ENCODE results near the gene DCDC2.
"Not testable (repeated sequence)": the region's sequence is repeated elsewhere in the genome, so short reads cannot be mapped to it uniquely, and the experiment has no call there.

The DCDC2 gene

GRCh38 chr6:24255676-24256075 lies 102.2 kb downstream of the DCDC2 start:
- no peak for DNase-seq

DNA sequence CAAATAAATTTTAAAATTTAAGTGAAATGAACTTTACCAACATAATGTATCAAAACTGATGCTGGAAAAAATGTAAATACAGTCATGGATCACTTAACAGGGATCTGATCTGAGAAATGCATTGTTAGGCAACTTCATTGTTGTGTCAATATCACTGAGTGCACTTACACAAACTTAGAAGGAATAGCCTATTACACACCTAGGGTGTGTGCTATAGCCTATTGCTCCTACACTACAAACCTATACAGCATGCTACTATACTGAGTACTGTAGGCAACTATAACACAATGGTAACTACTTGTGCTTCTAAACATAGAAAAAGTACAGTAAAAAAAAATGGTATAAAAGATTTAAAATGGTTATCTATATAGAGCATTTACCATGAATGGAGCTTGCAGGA lies 104.5 kb downstream of the DCDC2 start:
- no peak for DNase-seq

- DNase-seq, result no peak
Measured at GRCh38 chr6:24252280-24252679, 105.6 kb downstream of the DCDC2 start.

GRCh38 chr6:24251339-24251738 lies 106.5 kb downstream of the DCDC2 start:
- no peak for DNase-seq

DNA sequence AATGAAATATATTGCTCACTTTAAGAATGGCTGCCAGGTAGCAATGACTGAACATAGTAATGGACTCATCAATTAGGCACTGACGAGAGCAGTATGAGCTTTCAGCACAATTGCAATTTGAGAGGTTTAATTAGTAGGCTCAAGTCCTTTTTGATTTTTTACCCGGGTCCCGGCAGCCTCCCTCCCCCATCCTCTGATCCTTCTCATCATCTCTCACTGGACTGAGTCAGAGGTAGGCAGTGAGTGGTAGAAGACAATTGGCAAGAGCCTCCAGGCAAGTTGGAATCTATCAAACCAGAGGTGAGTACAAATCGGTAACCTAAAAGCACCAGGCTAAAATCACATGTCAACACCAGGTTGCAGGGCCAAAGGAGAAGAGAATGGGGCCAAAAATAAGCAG lies 107.9 kb downstream of the DCDC2 start:
- DNase-seq, result no peak

- no peak for DNase-seq
Measured at GRCh38 chr6:24245275-24245674, 112.6 kb downstream of the DCDC2 start.

DNA sequence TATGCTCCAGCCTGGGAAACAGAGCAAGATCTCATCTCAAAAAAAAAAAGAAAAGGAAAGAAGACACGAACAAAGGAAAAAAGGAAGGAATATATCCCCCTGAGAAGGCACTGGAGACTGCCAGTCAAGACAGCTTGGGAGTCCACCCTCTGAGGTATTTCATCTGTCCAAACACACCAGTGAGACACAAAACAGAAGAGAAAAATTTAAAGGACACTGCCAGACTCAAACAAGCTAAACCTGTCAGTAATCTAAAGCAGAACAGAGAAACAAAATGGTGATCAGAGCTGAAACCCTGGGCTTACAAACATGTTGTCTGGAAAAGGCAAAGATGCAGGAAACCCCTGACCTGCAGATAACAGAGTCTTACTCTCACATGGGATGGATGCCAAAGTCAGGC lies 114.9 kb downstream of the DCDC2 start:
- no peak for DNase-seq

DNA sequence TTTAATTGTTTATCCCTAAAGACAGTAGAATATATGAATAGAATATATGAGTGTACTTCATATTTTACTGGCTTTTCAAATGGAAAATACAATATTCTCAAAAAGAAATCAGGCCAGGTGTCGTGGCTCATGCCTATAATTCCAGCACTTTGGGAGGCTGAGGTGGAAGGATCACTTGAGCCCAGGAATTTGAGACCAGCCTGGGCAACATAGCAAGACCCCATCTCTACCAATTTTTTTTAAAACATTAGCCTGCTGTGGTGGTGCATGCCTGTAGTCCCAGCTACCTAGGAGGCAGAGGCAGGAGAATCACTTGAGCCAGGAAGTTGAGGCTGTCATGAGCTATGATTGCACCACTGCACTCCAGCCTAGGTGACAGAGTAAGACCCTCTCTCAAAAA lies 116.1 kb downstream of the DCDC2 start:
- DNase-seq, result not testable (repeated sequence)

- DNase-seq, result no peak
Measured at GRCh38 chr6:24240943-24241342, 116.9 kb downstream of the DCDC2 start.

GRCh38 chr6:24240380-24240928 lies 117.4 kb downstream of the DCDC2 start:
- no peak for DNase-seq

DNA sequence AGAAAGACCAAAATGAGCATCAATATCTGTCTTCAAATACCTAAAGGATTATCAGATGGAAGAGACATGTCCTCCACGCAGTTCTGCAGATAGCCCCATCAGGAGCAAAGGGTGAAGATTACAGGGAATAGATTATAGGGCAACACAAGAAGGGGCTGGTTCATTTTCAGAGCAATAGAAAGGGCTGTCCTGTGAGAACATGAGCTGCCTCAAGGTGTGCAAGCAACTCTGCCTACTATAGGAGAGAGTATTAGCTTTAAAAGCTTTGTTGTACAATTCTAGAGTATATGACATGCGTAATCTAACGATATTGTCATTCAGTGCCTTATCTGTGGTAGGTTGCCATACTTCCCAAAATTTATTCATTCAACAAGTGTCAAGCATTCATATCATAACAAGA lies 119.2 kb downstream of the DCDC2 start:
- no peak for DNase-seq

DNA sequence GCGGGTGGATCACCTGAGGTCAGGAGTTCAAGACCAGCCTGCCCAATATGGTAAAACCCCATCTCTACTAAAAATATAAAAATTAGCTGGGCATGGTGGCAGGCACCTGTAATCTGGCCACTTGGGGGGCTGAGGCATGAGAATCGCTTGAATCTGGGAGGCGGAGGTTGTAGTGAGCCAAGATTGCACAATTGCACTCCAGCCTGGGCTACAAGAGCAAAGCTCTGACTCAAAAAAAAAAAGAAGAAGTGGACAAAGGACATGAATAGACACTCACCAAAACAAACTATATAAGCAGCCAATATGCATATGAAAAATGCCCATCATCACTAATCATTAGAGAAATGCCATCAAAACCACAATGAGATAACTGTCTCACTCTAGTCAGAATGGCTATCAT lies 121.1 kb downstream of the DCDC2 start:
- not testable (repeated sequence) for DNase-seq

DNA sequence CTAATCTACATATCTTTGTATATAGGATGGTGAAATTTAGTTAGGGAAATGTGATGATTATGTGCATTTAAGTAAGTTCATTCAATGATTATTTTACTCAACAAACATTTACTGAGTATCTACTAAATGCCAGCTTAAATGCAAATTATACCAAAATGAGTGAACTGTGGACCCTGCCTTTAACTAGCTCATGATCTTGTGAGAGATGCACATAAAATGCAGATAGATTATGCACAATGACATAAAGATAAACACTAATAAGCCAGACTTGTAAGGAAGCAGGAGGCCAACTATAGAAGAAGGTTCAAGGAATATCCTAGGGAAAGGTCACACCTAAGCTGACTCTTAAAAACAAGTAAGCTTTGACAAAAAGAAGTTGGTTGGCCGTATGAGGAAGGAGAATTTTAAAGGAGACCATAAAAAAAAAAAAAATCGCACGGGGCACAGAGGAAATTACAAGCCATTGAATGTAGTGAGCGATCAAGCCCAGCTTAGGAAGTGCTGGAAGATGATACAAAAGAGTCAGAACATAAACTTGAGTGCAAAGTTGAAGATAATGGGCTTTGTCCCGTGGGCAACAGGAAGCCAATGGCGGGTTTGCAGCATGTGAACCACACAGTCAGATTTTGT lies 123.9 kb downstream of the DCDC2 start:
- DNase-seq, result no peak

DNA sequence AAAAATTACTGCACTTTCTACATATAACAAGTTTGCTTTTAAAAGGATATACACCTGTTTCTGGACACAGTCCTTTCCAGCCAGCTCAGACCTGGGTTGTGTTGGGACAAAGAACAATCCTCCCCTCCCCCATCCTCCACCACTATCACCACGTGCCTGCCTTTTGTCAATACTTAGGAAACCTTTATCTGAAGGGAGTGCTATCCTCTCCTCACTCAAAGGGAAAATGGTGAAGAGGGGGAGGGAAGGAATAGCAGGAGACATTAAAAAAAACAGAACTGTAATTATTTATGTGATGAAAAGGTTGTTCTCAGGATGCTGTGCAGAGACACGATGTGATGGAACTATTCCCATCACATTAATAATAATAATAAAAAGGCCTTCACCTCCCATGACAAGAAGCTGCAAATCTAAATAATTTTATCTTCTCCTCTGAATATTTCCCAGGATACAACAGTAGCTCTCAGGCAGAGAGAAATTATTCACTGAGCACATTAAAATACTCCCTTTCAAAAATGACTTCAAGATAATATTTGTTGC lies 126.4 kb downstream of the DCDC2 start:
- DNase-seq, result no peak

DNA sequence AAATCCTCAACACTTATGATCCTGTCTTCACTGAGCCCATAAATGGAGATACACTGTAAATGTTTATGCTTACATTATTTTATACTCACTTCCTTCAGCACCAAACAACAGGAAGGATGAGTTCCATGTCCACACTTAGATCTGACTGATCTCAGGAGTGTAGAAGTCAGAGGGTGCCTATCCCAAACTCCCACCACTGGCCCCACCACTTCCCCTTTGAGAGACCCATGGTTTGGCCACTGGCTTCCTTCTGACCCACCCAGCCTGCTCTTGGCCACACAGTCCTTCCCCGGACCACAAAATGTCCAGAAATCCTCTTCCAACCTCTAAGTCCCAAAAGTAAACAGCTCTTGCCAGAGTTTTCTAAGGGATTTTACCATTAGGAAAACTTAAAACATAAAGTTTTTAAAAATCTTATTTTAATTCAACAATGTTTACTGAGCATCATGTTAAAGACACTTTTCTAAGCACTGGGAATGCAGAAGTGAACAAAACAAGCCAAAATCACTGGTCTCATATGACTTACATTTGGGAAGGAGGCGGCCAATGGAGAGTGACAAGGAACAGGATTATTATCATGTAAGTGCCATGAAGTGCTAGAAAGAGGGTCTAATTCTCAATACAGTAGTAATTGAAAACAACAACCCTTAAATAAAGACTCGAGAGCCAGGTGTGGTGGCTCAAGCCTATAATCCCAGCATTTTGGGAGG lies 128.0 kb downstream of the DCDC2 start:
- no peak for DNase-seq

GRCh38 chr6:24228681-24229255 lies 129.1 kb downstream of the DCDC2 start:
- DNase-seq, result peak; percentile 80

DNA sequence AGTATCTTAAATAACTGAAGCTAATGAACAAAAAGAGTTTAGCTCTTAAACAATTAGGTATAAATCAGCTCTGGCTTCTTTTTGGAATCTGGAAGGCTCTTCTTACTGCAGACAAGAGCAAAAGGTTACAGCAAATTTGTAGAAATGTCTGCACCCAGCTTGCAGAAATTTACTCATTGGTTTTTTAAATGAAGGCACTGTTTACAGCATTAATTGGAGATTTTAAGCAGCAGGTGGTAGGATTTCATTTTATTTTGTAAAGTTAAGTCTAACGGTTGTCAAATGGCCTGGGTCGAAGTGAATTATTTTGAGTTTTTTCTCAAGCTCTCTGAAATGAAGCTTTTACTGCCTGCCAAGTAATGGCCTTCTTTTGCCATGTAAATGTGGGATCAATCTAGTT lies 129.7 kb downstream of the DCDC2 start:
- DNase-seq, result no peak

DNA sequence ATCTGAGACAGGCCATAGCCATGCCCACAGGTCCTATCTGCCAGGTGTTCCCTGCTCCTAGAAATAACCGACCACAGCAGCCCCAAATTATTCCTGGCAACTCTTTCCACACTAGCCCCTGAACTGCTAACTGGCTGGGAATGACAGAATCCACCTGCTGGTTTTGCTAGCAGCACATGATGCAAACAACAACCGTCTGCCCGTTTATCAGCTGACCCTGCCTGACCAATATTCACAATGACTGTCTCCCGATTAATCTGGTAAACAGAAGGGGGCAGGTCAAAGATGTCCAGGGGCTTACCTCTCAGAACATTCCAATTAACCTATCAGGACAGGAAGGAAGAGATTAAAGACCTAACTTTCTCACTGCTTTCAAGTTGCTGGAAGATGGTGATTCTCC lies 130.3 kb downstream of the DCDC2 start:
- DNase-seq, result no peak

DNA sequence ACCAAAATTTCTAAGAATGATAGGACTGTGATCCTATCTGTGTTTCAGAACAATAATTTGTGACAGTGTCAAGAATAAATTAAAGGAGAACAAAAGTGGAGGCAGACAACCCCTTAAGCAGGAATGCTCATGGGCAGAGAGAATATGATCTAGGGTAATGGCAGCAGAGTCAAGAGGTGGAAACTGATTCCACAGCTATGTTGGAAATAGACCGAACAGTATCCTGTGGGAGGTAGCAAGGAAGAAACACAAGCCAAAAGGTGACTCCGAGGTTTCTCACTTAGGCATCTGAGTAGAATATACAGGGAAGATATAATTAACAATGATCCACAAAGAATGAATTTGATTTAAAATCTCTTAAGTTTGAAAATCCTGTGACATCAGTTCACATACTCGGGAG lies 131.3 kb downstream of the DCDC2 start:
- no peak for DNase-seq

- no peak for DNase-seq
Measured at GRCh38 chr6:24225838-24226237, 132.0 kb downstream of the DCDC2 start.

DNA sequence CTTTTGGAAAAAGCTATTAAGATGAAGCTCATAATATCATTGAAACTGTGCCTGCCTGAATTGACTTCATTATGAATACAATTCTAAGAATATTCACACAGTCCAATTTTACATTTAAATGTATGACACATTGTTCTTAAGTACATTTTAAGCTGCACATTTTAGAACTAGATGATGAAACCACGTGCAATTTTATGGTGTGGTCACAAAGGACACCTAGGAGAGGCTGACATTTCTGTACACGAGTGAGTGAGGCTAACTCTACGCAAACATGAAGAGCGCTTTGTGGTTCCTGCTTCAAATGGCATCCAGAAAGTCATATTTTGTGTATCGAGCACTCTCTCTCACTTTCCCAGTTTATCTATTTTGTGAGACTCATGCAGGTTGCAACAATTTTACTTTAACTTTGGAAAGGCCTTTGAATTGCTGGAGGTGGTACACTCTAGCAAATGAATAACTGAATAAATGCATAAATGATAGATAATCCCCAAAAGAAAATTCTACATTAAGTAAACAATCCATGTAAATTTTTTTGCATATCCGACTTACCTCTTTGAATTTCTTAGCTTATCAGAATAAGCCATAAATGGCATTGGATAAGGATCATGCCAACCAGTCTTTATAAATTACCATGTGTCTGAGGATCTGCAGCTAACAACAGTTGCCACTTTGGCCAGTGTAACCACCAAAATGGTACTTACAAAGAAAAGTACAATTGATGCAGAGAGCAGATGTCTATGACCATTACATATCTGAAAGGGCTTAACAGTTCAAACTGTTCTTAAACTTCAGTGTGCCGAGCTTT lies 134.5 kb downstream of the DCDC2 start:
- DNase-seq, result peak; percentile 5

- no peak for DNase-seq
Measured at GRCh38 chr6:24219670-24220069, 138.2 kb downstream of the DCDC2 start.

DNA sequence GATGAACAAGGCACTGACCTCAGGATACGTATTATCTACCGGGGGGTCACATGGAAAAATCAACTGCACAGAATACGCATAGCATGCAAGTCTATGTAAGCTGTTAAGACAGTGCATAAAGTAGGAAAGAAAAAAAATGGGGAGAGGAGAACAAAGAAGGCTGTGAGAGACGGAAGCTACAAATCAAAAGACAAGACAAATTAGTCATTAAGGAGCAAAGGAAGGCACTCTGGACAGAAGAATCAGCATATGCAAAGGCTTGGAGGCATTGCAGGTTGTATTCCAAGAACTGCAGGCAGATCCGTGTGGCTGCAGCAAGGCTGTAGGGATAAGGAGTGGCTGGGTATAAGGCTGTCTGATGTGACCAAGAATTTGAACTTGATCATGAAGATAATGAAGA lies 142.9 kb downstream of the DCDC2 start:
- DNase-seq, result no peak
